ENCODE data around the gene ASAP2. TPM values are rescaled to one million over a fixed set of nuclear protein-coding genes. Genes with fewer than 3 reads are reported as not detected.

The ASAP2 gene
- total RNA-seq, 8 experiments from 2014 or later = 8.5 to 26.7 (median 19.1) TPM

- WGBS, 10 experiments = 75 to 100% (median 90%) methylated on average over 1 to 3 of the region's 3 CpGs; no CpG with 5 or more reads in 6 of the 10 experiments
- H3K4me3 ChIP-seq = no peak overlapping the region
- no peak overlapping the region for H3K27ac ChIP-seq
- in situ Hi-C loops (cut with MboI; ENCODE audit: low pct_unique_long_range_greater_than_20kb in 2 of 9, low sequenced_read_pairs in 9 of 9, unreplicated experiment in 9 of 9) = no loop called here
- no peaks in the 10 kb centered on the region for H3K4me1 ChIP-seq (replicated peaks in 1 of 2)
- no peak for ATAC-seq (replicated peaks in 6 of 8)
These were observed 13.9 kb upstream of the ASAP2 start for GRCh38 chr2:9192712-9193111.

GRCh38 chr2:9194352-9194751 lies 12.3 kb upstream of the ASAP2 start:
- Histone ChIP-seq H3K27ac (no peak overlapping the region), H3K4me1 (replicated peaks in 1 of 2) (no peaks in the 10 kb centered on the region), H3K4me3 (no peak overlapping the region)
- in situ Hi-C loops (cut with MboI; ENCODE audit: low pct_unique_long_range_greater_than_20kb in 2 of 9, low sequenced_read_pairs in 9 of 9, unreplicated experiment in 9 of 9) = no loop called here
- no peak for ATAC-seq (replicated peaks in 6 of 8)

GRCh38 chr2:9196637-9197036 lies 10.0 kb upstream of the ASAP2 start:
- no peak for ATAC-seq (replicated peaks in 6 of 8)
- Histone ChIP-seq H3K4me1 (replicated peaks in 1 of 2) (no peaks in the 10 kb centered on the region), H3K4me3 (no peak overlapping the region), H3K27ac (no peak overlapping the region)
- 29 to 100% (median 85%) methylated on average over 1 to 3 of the region's 3 CpGs; no CpG with 5 or more reads in 2 of the 10 experiments for WGBS, 10 experiments
- in situ Hi-C loops (cut with MboI; ENCODE audit: low pct_unique_long_range_greater_than_20kb in 2 of 9, low sequenced_read_pairs in 9 of 9, unreplicated experiment in 9 of 9) = no loop called here

GRCh38 chr2:9197916-9198315 lies 8.7 kb upstream of the ASAP2 start:
- WGBS, 10 experiments = 40 to 100% (median 79%) methylated on average over 2 to 5 of the region's 5 CpGs; no CpG with 5 or more reads in 2 of the 10 experiments
- in situ Hi-C loops (cut with MboI; ENCODE audit: low pct_unique_long_range_greater_than_20kb in 2 of 9, low sequenced_read_pairs in 9 of 9, unreplicated experiment in 9 of 9) = no loop called here
- Histone ChIP-seq H3K27ac (no peak overlapping the region), H3K4me3 (no peak overlapping the region), H3K4me1 (replicated peaks in 1 of 2) (no peaks in the 10 kb centered on the region)
- ATAC-seq (replicated peaks in 6 of 8) = no peak

- peak in 5 of 8 experiments; percentile 12 to 85 (median 64) for ATAC-seq (replicated peaks in 6 of 8)
- Histone ChIP-seq H3K4me3 (no peak overlapping the region), H3K4me1 (replicated peaks in 1 of 2) (no peaks in the 10 kb centered on the region), H3K27ac (no peak overlapping the region)
- in situ Hi-C loops (cut with MboI; ENCODE audit: low pct_unique_long_range_greater_than_20kb in 2 of 9, low sequenced_read_pairs in 9 of 9, unreplicated experiment in 9 of 9) = no loop called here
- WGBS, 10 experiments = 0 to 100% (median 79%) methylated on average over 1 to 8 of the region's 9 CpGs
These were observed 6.6 kb upstream of the ASAP2 start for GRCh38 chr2:9199716-9200632.

GRCh38 chr2:9200633-9201015 lies 6.0 kb upstream of the ASAP2 start:
- 36 to 100% (median 75%) methylated on average over 1 to 3 of the region's 4 CpGs; no CpG with 5 or more reads in 3 of the 10 experiments for WGBS, 10 experiments
- in situ Hi-C loops (cut with MboI; ENCODE audit: low pct_unique_long_range_greater_than_20kb in 2 of 9, low sequenced_read_pairs in 9 of 9, unreplicated experiment in 9 of 9) = no loop called here
- Histone ChIP-seq H3K27ac (no peak overlapping the region), H3K4me3 (no peak overlapping the region), H3K4me1 (replicated peaks in 1 of 2) (peaks cover 0 to 5% of the 10 kb centered on the region in 2 donors)
- no peak for ATAC-seq (replicated peaks in 6 of 8)

GRCh38 chr2:9201185-9201891 lies 5.3 kb upstream of the ASAP2 start:
- in situ Hi-C loops (cut with MboI; ENCODE audit: low pct_unique_long_range_greater_than_20kb in 2 of 9, low sequenced_read_pairs in 9 of 9, unreplicated experiment in 9 of 9) = no loop called here
- 0 to 100% (median 86%) methylated on average over 1 to 5 of the region's 5 CpGs for WGBS, 10 experiments
- ATAC-seq (replicated peaks in 6 of 8) = no peak

GRCh38 chr2:9203006-9203405 lies 3.6 kb upstream of the ASAP2 start:
- no peak overlapping the region for H3K27ac ChIP-seq
- in situ Hi-C loops (cut with MboI; ENCODE audit: low pct_unique_long_range_greater_than_20kb in 2 of 9, low sequenced_read_pairs in 9 of 9, unreplicated experiment in 9 of 9) = no loop called here
- ATAC-seq (replicated peaks in 6 of 8) = no peak
- peaks cover 0 to 8% of the 10 kb centered on the region in 2 donors for H3K4me1 ChIP-seq (replicated peaks in 1 of 2)
- whole genome bisulfite sequencing, 10 experiments = 83 to 100% (median 96%) methylated on average over 2 to 3 of the region's 3 CpGs; no CpG with 5 or more reads in 2 of the 10 experiments
- H3K4me3 ChIP-seq = no peak overlapping the region

More at GRCh38 chr2:9201185-9201891, 5.3 kb upstream of the ASAP2 start:
- no peak overlapping the region for H3K4me3 ChIP-seq
- H3K4me1 ChIP-seq (replicated peaks in 1 of 2) = peaks cover 0 to 8% of the 10 kb centered on the region in 2 donors
- no peak overlapping the region for H3K27ac ChIP-seq

- in situ Hi-C loops (cut with MboI; ENCODE audit: low pct_unique_long_range_greater_than_20kb in 2 of 9, low sequenced_read_pairs in 9 of 9, unreplicated experiment in 9 of 9) = no loop called here
- WGBS, 10 experiments = 86 to 100% (median 94%) methylated on average over 1 to 5 of the region's 5 CpGs; no CpG with 5 or more reads in 1 of the 10 experiments
- Histone ChIP-seq H3K4me3 (no peak overlapping the region), H3K4me1 (replicated peaks in 1 of 2) (peaks cover 3 to 14% of the 10 kb centered on the region in 2 donors), H3K27ac (no peak overlapping the region)
- ATAC-seq (replicated peaks in 6 of 8) = no peak
These were observed 2.7 kb upstream of the ASAP2 start for GRCh38 chr2:9203876-9204275.

- ATAC-seq (replicated peaks in 6 of 8) = no peak
- WGBS, 10 experiments = 44 to 97% (median 65%) methylated on average over 1 to 3 of the region's 3 CpGs; no CpG with 5 or more reads in 2 of the 10 experiments
- Histone ChIP-seq H3K27ac (no peak overlapping the region), H3K4me1 (replicated peaks in 1 of 2) (peaks cover 3 to 17% of the 10 kb centered on the region in 2 donors), H3K4me3 (no peak overlapping the region)
- in situ Hi-C loops (cut with MboI; ENCODE audit: low pct_unique_long_range_greater_than_20kb in 2 of 9, low sequenced_read_pairs in 9 of 9, unreplicated experiment in 9 of 9) = no loop called here
These were observed 1.7 kb upstream of the ASAP2 start for GRCh38 chr2:9204939-9205338.

- WGBS, 10 experiments = 18 to 58% (median 39%) methylated on average over 1 to 6 of the region's 6 CpGs
- no peak overlapping the region for H3K27ac ChIP-seq
- peaks cover 3 to 17% of the 10 kb centered on the region in 2 donors for H3K4me1 ChIP-seq (replicated peaks in 1 of 2)
- no peak for ATAC-seq (replicated peaks in 6 of 8)
- in situ Hi-C loops (cut with MboI; ENCODE audit: low pct_unique_long_range_greater_than_20kb in 2 of 9, low sequenced_read_pairs in 9 of 9, unreplicated experiment in 9 of 9) = no loop called here
- H3K4me3 ChIP-seq = peak overlapping the region; percentile 80 to 90 (median 88)
These were observed 1.1 kb upstream of the ASAP2 start for GRCh38 chr2:9205486-9205885.

- Histone ChIP-seq H3K4me1 (replicated peaks in 1 of 2) (peaks cover 7 to 17% of the 10 kb centered on the region in 2 donors), H3K4me3 (peak overlapping the region; percentile 80 to 90 (median 88)), H3K27ac (peak overlapping the region; percentile 69 to 79)
- 0 to 2% (median 0%) methylated on average over 1 to 8 of the region's 84 CpGs; no CpG with 5 or more reads in 7 of the 10 experiments for WGBS, 10 experiments
- in situ Hi-C loops (cut with MboI; ENCODE audit: low pct_unique_long_range_greater_than_20kb in 2 of 9, low sequenced_read_pairs in 9 of 9, unreplicated experiment in 9 of 9) = no loop called here
- ATAC-seq (replicated peaks in 6 of 8) = peak; percentile 19 to 39 (median 28)
These were observed 504 bp downstream of the ASAP2 start for GRCh38 chr2:9206991-9207640.
